ENCODE data around the gene SORL1.

Gene SORL1

DNA sequence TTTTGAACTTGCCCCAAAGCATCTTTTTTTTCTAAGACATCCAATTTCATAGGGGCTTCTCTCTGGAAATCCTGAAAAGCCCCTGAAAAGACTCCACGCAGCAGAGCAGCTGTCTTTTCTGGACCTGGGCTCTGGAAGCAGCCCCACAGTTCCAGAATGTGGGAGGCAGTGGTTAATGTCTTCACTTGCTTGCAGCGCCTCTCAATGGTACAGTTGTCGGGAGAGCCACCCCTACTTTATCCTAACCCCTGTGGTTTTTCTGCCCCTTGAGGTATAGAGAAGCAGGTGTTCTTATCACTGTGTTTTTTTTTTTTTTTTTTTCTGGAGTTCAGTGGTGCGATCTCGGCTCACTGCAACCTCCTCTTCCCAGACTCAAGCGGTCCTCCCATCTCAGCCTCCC lies 84.0 kb downstream of the SORL1 start:
- no peaks in the 10 kb centered on the region for H3K27me3 ChIP-seq (ENCODE audit: control insufficient read depth, insufficient read depth, low read length)
- no peaks in the 10 kb centered on the region for H3K4me1 ChIP-seq (ENCODE audit: control insufficient read depth, insufficient read depth, low read length)
- no peak overlapping the region for H3K4me3 ChIP-seq (ENCODE audit: low read depth, low read length)
- H3K9ac ChIP-seq (ENCODE audit: low read depth, low read length): no peak overlapping the region
- H3K9me3 ChIP-seq (ENCODE audit: control insufficient read depth, insufficient read depth, low read length): no peaks in the 10 kb centered on the region
- no peaks in the 10 kb centered on the region for H3K36me3 ChIP-seq (ENCODE audit: control insufficient read depth, insufficient read depth, low read length)

DNA sequence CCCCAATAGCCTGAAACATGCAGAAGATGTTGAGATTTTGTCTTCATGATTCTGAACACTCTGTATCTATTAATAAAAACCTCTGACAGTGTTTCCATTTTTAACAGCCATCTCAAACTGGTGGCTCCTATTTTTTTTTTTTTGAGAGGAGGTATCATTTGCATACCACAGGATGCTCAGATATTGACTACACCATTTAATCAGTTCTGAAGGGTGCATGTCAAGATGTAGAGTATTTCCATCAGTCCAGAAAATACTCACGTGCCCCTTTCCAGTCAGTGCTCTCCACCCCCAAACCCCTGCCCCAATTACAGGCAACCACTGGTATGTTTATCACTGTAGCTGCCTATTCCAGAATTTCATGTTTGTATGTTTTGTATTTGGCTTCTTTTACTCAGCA lies 85.9 kb downstream of the SORL1 start:
- Histone ChIP-seq H3K36me3 (ENCODE audit: control insufficient read depth, insufficient read depth, low read length) (no peaks in the 10 kb centered on the region), H3K27me3 (ENCODE audit: control insufficient read depth, insufficient read depth, low read length) (no peaks in the 10 kb centered on the region), H3K9ac (ENCODE audit: low read depth, low read length) (no peak overlapping the region), H3K9me3 (ENCODE audit: control insufficient read depth, insufficient read depth, low read length) (no peaks in the 10 kb centered on the region), H3K4me3 (ENCODE audit: low read depth, low read length) (no peak overlapping the region), H3K4me1 (ENCODE audit: control insufficient read depth, insufficient read depth, low read length) (no peaks in the 10 kb centered on the region)

DNA sequence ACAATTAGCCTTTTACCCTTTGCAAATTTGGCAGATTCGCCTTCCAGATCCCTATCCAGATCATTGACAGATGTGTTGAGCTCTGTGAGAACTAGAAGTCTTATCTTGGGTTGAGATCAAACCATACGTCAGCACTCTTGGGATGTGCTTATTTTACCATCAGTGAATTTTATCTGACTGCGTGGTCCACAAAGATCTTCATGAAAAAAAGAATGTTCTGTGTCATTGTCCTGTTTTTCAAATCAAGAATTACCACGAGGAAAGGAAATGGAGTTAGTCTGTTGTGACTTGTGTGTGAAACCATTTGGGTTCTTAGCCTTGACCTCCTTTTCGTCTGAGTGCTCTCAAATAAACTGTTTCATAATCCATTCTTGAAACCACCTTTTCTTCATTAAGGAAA lies 86.9 kb downstream of the SORL1 start:
- Histone ChIP-seq H3K27me3 (ENCODE audit: control insufficient read depth, insufficient read depth, low read length) (no peaks in the 10 kb centered on the region), H3K9me3 (ENCODE audit: control insufficient read depth, insufficient read depth, low read length) (no peaks in the 10 kb centered on the region), H3K4me1 (ENCODE audit: control insufficient read depth, insufficient read depth, low read length) (no peaks in the 10 kb centered on the region), H3K9ac (ENCODE audit: low read depth, low read length) (no peak overlapping the region), H3K4me3 (ENCODE audit: low read depth, low read length) (no peak overlapping the region), H3K36me3 (ENCODE audit: control insufficient read depth, insufficient read depth, low read length) (peaks cover 3% of the 10 kb centered on the region)

DNA sequence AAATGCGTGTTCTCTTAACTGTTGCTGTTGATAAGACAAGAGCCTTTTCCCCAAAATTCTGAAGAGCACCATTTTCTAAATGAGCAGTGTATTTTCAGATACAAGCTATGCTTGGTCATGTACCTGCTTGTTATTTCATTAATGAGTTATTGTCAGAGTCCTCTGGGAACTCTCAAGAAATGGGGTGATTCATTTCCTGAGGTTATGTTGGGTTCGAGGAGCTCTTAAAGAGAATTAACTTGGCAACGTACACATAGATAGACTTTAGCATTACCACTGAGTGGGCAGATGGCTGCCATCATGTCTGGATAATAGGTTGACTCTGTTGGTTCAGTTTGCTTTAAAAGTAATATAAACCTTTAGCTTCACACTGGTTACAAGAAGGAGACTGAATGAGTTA lies 88.5 kb downstream of the SORL1 start:
- Histone ChIP-seq H3K27me3 (ENCODE audit: control insufficient read depth, insufficient read depth, low read length) (no peaks in the 10 kb centered on the region), H3K4me3 (ENCODE audit: low read depth, low read length) (no peak overlapping the region), H3K9me3 (ENCODE audit: control insufficient read depth, insufficient read depth, low read length) (no peaks in the 10 kb centered on the region), H3K36me3 (ENCODE audit: control insufficient read depth, insufficient read depth, low read length) (peaks cover 3% of the 10 kb centered on the region), H3K4me1 (ENCODE audit: control insufficient read depth, insufficient read depth, low read length) (no peaks in the 10 kb centered on the region), H3K9ac (ENCODE audit: low read depth, low read length) (no peak overlapping the region)

DNA sequence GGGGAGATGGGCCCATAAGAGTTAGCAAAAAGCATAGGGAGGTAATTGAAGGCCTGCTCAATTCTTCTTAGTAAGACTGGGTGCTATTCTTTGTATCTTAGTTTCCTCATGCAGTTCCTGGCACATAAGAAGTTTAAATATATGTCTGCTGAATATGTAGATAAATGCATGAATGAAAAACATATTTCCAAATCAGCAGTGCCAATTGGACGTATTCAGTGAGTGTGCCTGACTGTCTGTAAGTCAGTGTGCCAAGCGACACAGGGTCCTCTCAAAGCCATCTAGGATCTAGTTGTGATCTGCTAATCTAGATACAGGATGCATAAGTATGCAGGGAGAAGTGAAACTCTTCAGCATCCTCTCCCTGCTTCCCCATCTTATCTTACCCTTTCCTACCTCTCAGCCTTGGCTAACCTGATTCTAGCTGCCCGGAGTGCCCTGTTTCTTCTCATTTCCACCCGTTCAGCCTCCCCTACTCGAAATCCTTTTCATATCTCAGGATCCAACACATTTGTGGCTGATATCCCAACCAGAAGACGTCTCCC lies 91.8 kb downstream of the SORL1 start:
- Histone ChIP-seq H3K36me3 (ENCODE audit: control insufficient read depth, insufficient read depth, low read length) (peaks cover 7% of the 10 kb centered on the region), H3K4me3 (ENCODE audit: low read depth, low read length) (no peak overlapping the region), H3K27me3 (ENCODE audit: control insufficient read depth, insufficient read depth, low read length) (no peaks in the 10 kb centered on the region), H3K9ac (ENCODE audit: low read depth, low read length) (no peak overlapping the region), H3K9me3 (ENCODE audit: control insufficient read depth, insufficient read depth, low read length) (no peaks in the 10 kb centered on the region), H3K4me1 (ENCODE audit: control insufficient read depth, insufficient read depth, low read length) (peaks cover 2% of the 10 kb centered on the region)

DNA sequence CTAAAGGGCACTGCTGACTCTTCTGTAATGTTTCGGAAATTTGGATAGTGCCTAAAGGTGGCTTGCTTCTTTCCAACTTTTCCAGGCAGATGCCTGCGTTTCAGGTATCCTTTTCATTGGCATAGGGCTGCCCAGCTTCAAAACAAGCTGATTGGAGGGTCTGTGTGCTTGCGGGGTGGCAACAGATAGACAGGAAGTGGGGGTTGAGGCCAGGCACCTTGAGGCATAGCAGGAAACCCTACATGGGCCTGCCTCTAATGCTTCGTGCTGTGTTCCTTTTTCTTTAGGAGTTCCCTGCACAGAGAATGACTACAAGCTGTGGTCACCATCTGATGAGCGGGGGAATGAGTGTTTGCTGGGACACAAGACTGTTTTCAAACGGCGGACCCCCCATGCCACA lies 92.8 kb downstream of the SORL1 start:
- no peaks in the 10 kb centered on the region for H3K27me3 ChIP-seq (ENCODE audit: control insufficient read depth, insufficient read depth, low read length)
- H3K36me3 ChIP-seq (ENCODE audit: control insufficient read depth, insufficient read depth, low read length): peaks cover 7% of the 10 kb centered on the region
- no peak overlapping the region for H3K9ac ChIP-seq (ENCODE audit: low read depth, low read length)
- no peak overlapping the region for H3K4me3 ChIP-seq (ENCODE audit: low read depth, low read length)
- peaks cover 2% of the 10 kb centered on the region for H3K4me1 ChIP-seq (ENCODE audit: control insufficient read depth, insufficient read depth, low read length)
- H3K9me3 ChIP-seq (ENCODE audit: control insufficient read depth, insufficient read depth, low read length): no peaks in the 10 kb centered on the region

DNA sequence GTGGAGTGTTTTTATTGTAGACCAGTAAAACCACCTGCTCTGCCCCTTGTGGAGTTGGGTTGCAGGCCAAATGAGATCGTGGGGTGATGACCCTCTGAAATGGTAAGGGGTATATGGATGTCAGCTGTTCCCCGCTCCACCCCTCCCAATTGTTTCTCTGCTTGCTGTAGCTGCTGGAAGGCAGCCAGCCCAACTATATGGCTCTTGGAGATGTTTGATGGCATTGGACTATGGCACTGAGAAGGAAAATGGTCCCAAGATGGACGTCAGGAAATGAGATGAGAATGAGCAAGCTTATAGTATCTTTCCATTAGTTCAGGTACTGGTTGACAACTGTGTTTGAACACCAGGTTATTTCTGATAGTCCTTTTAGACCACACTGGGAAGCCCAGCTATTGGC lies 95.5 kb downstream of the SORL1 start:
- H3K4me3 ChIP-seq (ENCODE audit: low read depth, low read length): no peak overlapping the region
- H3K27me3 ChIP-seq (ENCODE audit: control insufficient read depth, insufficient read depth, low read length): no peaks in the 10 kb centered on the region
- peaks cover 7% of the 10 kb centered on the region for H3K36me3 ChIP-seq (ENCODE audit: control insufficient read depth, insufficient read depth, low read length)
- H3K9ac ChIP-seq (ENCODE audit: low read depth, low read length): no peak overlapping the region
- peaks cover 2% of the 10 kb centered on the region for H3K4me1 ChIP-seq (ENCODE audit: control insufficient read depth, insufficient read depth, low read length)
- H3K9me3 ChIP-seq (ENCODE audit: control insufficient read depth, insufficient read depth, low read length): no peaks in the 10 kb centered on the region

DNA sequence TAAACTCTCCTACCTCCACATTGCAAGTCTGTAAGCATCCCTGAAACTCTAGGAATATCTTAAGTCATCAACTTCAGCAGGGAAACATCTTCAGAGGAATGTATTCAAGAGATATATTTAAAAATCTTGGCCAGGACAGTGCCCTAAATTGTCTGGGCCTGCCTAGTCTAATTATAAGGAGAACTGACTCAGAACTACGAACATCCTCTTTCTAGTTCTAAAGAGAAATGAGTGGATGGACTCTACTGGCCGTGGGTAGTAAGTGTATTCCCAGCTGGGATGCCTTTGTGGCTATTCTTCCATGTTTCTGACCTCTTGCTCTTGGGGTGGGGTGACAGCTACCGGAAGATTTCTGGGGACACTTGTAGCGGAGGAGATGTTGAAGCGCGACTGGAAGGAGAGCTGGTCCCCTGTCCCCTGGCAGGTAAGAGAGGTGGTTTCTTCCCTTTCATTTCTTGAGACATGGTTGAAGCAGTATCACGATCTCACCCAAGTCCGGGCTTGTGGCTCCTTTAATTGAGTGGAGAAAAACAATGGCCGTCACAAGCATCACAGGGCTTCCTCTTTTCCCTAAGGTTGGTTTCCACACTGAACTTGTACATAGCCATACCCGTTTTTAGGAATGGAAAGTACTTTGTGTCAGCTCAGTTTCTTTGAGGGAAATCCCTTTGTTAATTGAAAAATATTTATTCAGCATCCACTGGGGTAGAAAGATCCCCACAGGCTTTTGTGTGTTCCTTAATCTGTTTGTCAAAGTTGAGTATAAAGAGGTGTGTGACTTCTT lies 98.3 kb downstream of the SORL1 start:
- peaks cover 8% of the 10 kb centered on the region for H3K36me3 ChIP-seq (ENCODE audit: control insufficient read depth, insufficient read depth, low read length)
- peaks cover 2% of the 10 kb centered on the region for H3K4me1 ChIP-seq (ENCODE audit: control insufficient read depth, insufficient read depth, low read length)
- H3K9me3 ChIP-seq (ENCODE audit: control insufficient read depth, insufficient read depth, low read length): no peaks in the 10 kb centered on the region
- no peak overlapping the region for H3K9ac ChIP-seq (ENCODE audit: low read depth, low read length)
- H3K27me3 ChIP-seq (ENCODE audit: control insufficient read depth, insufficient read depth, low read length): no peaks in the 10 kb centered on the region
- no peak overlapping the region for H3K4me3 ChIP-seq (ENCODE audit: low read depth, low read length)

DNA sequence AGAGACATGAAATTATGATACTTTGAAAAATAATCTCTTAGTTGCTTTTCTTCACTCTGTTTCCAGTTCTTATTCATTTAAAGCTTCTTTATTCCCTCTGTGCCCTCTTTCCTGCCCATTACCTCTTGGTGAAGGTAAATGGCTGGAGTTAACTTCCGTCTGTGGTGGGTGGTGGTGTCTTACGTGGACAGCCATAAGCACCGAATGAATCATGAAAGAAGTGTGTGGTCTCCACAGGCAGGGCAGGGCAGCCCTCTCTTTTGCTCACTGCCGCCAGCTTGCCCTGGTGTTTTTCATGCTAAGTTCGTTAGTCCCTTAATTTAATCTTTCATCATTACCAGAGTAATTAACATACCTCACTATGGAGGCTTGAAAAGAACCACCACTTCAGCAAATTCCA lies 99.3 kb downstream of the SORL1 start:
- H3K36me3 ChIP-seq (ENCODE audit: control insufficient read depth, insufficient read depth, low read length): peaks cover 10% of the 10 kb centered on the region
- H3K27me3 ChIP-seq (ENCODE audit: control insufficient read depth, insufficient read depth, low read length): no peaks in the 10 kb centered on the region
- H3K4me1 ChIP-seq (ENCODE audit: control insufficient read depth, insufficient read depth, low read length): peaks cover 2% of the 10 kb centered on the region
- no peaks in the 10 kb centered on the region for H3K9me3 ChIP-seq (ENCODE audit: control insufficient read depth, insufficient read depth, low read length)
- H3K9ac ChIP-seq (ENCODE audit: low read depth, low read length): no peak overlapping the region
- H3K4me3 ChIP-seq (ENCODE audit: low read depth, low read length): no peak overlapping the region

DNA sequence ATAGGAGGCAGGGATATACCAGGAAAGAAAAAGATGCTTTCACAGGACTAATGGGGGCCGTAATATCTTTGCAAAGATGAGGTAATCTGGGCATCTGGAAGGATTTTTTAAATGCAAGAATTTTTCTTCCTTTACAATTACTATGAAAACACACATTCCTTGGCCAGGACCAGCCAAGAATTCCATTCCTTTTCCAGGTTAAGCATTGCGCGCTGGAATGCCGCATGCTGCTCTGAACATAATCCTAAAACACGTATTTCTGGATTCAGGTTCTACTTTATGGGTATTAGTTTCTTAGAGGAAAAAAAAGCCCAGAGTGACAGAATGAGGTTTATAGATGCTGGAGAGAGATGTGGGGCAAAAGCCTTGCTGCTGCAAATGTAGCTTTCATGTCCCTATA lies 100.0 kb downstream of the SORL1 start:
- Histone ChIP-seq H3K36me3 (ENCODE audit: control insufficient read depth, insufficient read depth, low read length) (peaks cover 6% of the 10 kb centered on the region), H3K9ac (ENCODE audit: low read depth, low read length) (no peak overlapping the region), H3K9me3 (ENCODE audit: control insufficient read depth, insufficient read depth, low read length) (no peaks in the 10 kb centered on the region)

DNA sequence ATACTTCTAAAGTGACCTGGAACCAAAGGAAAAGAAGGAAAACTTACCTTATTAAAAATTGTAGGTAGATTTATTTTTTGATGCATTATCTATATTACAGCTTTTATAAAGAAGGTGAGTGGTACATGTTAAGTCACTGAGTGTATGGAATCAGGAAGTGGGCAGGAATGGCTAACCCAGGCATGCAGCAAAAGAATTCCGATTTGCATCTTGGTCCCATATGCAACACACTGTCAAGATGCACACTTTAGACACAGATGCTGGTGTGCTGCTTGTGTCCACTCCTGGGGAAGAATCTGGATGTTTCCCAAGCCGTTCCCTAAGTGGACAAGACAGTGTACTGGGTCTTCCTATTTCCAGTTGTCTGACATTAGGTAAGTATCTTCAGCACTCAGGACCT lies 100.5 kb downstream of the SORL1 start:
- H3K9ac ChIP-seq (ENCODE audit: low read depth, low read length): no peak overlapping the region

More for the DNA sequence above, 100.0 kb downstream of the SORL1 start:
- Histone ChIP-seq H3K4me1 (ENCODE audit: control insufficient read depth, insufficient read depth, low read length) (no peaks in the 10 kb centered on the region), H3K4me3 (ENCODE audit: low read depth, low read length) (no peak overlapping the region), H3K27me3 (ENCODE audit: control insufficient read depth, insufficient read depth, low read length) (no peaks in the 10 kb centered on the region)

DNA sequence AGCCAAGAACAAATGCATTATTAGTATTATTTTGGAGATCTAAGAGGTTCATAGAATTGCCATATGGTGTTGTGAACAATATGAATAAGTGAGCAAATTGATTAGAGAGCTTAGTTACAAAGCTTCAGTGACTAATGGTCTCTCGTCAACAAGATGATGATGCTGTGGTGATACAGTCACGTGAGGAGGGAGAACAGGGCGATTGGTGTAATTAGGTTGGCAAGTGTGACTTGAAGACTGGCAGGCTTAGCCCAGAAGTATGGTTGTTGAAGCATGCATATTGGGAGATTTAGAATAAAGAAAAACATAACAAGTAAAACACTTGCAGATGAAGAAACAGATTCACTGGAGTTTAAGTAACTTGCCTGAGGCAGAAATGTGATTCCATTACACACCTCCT lies 101.3 kb downstream of the SORL1 start:
- Histone ChIP-seq H3K27me3 (ENCODE audit: control insufficient read depth, insufficient read depth, low read length) (no peaks in the 10 kb centered on the region), H3K4me3 (ENCODE audit: low read depth, low read length) (no peak overlapping the region), H3K9me3 (ENCODE audit: control insufficient read depth, insufficient read depth, low read length) (no peaks in the 10 kb centered on the region), H3K36me3 (ENCODE audit: control insufficient read depth, insufficient read depth, low read length) (peaks cover 6% of the 10 kb centered on the region), H3K4me1 (ENCODE audit: control insufficient read depth, insufficient read depth, low read length) (no peaks in the 10 kb centered on the region), H3K9ac (ENCODE audit: low read depth, low read length) (no peak overlapping the region)

More for the DNA sequence above, 100.5 kb downstream of the SORL1 start:
- Histone ChIP-seq H3K27me3 (ENCODE audit: control insufficient read depth, insufficient read depth, low read length) (no peaks in the 10 kb centered on the region), H3K4me1 (ENCODE audit: control insufficient read depth, insufficient read depth, low read length) (no peaks in the 10 kb centered on the region), H3K36me3 (ENCODE audit: control insufficient read depth, insufficient read depth, low read length) (peaks cover 6% of the 10 kb centered on the region), H3K9me3 (ENCODE audit: control insufficient read depth, insufficient read depth, low read length) (no peaks in the 10 kb centered on the region), H3K4me3 (ENCODE audit: low read depth, low read length) (no peak overlapping the region)
